ENCODE data around the gene CASP8. TPM values are rescaled to one million over a fixed set of nuclear protein-coding genes. Genes with fewer than 3 reads are reported as not detected.

CASP8 gene
- polyA plus RNA-seq, 1 donor from 2014 or later: not detected

DNA sequence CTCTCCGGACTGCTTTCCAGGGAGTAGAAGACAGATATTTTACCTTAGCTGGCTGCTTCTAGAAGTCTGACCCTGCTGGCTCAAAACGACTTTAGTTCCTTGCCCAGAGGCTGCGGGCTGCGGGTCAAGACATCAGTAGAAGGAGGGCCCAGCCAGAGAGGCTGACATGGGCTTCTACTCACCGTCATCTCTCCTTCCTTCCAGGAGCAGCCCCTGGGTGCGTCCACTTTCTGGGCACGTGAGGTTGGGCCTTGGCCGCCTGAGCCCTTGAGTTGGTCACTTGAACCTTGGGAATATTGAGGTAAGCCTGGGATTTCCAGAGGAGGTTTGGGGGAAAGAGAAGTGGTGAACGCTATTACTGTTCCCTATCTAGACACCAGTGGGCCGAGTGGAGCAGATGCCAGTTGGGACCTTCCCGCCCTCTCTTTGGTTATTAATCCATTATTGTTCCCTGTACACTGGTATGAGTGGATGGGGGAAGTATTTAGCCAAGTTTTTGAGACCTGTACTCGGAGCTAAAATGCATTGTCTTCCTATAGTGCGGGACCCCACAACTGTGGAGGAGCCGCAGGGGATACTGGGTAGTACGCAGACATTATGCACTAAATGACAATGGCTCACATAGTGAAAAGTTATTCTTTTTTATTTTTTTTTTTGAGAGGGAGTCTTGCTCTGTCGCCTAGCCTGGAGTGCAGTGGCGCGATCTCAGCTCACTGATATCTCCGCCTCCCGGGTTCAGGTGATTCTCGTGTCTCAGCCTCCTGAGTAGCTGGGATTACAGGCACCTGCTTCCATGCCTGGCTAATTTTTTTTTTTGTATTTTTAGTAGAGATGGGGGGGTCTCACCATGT lies 26.3 kb upstream of the CASP8 start:
- Histone ChIP-seq H3K27me3 (ENCODE audit: insufficient read depth, low read depth, low read length) (no peaks in the 10 kb centered on the region), H3K4me3 (ENCODE audit: low read length) (no peak overlapping the region), H3F3A (ENCODE audit: insufficient read depth, low read length, poor library complexity, severe bottlenecking) (no peaks in the 10 kb centered on the region), H3K9ac (ENCODE audit: low read length) (no peak overlapping the region), H3K79me2 (replicated peaks; ENCODE audit: insufficient read depth, low read length) (no peaks in the 10 kb centered on the region), H4K20me1 (ENCODE audit: insufficient read depth) (no peaks in the 10 kb centered on the region), H2AFZ (ENCODE audit: low read depth, low read length) (no peak overlapping the region), H3K4me2 (ENCODE audit: low read length) (no peak overlapping the region), H3K9me3 (ENCODE audit: low read length) (no peaks in the 10 kb centered on the region), H3K9me2 (ENCODE audit: insufficient read depth, low read length) (no peaks in the 10 kb centered on the region), H3K27ac (ENCODE audit: low read length) (no peak overlapping the region), H3K36me3 (ENCODE audit: insufficient read depth, low read length) (no peaks in the 10 kb centered on the region)
- no peak for TF ChIP-seq REST (IDR thresholded peaks at IDR 0.05; ENCODE audit: borderline replicate concordance)
- TF ChIP-seq POLR2AphosphoS5 (IDR thresholded peaks at IDR 0.05): no peak
- no peak for TF ChIP-seq SMC3 (conservative IDR thresholded peaks at IDR 0.05; ENCODE audit: poor library complexity)
- TF ChIP-seq RAD21 (conservative IDR thresholded peaks at IDR 0.05): no peak
- TF ChIP-seq TAF1 (IDR thresholded peaks at IDR 0.05; ENCODE audit: low read depth): no peak
- TF ChIP-seq EP300 (conservative IDR thresholded peaks at IDR 0.05; ENCODE audit: poor library complexity, severe bottlenecking): no peak
- TF ChIP-seq, protein P1, sequence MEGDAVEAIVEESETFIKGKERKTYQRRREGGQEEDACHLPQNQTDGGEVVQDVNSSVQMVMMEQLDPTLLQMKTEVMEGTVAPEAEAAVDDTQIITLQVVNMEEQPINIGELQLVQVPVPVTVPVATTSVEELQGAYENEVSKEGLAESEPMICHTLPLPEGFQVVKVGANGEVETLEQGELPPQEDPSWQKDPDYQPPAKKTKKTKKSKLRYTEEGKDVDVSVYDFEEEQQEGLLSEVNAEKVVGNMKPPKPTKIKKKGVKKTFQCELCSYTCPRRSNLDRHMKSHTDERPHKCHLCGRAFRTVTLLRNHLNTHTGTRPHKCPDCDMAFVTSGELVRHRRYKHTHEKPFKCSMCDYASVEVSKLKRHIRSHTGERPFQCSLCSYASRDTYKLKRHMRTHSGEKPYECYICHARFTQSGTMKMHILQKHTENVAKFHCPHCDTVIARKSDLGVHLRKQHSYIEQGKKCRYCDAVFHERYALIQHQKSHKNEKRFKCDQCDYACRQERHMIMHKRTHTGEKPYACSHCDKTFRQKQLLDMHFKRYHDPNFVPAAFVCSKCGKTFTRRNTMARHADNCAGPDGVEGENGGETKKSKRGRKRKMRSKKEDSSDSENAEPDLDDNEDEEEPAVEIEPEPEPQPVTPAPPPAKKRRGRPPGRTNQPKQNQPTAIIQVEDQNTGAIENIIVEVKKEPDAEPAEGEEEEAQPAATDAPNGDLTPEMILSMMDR (IDR thresholded peaks at IDR 0.05; ENCODE audit: poor library complexity, severe bottlenecking): no peak
- no peak for TF ChIP-seq MXI1 (conservative IDR thresholded peaks at IDR 0.05; ENCODE audit: poor library complexity, severe bottlenecking)
- no peak for TF ChIP-seq EZH2 (IDR thresholded peaks at IDR 0.05; ENCODE audit: borderline replicate concordance, insufficient read depth, low read length, poor library complexity, severe bottlenecking)

DNA sequence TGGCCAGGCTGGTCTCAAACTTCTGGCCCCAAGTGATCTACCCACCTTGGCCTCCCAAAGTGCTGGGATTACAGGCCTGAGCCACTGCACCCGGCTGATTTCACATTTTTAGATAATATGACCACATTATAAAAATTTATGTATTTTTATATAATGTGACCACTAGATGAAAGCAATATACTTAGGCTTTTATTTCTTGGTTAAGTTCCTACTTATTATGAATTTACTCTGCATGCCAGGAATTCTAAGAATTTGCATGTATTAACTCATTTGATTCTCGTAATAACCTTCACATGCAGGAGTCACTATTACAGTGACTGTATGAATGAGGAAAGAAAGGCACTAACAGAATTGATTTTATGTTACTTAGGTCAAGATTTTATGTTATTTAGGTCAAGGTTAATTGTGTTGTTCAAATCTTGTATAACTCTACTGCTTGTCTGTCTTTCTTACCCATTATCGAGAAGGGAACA lies 25.6 kb upstream of the CASP8 start:
- no peak overlapping the region for H3K4me2 ChIP-seq (ENCODE audit: low read length)
- H4K20me1 ChIP-seq (ENCODE audit: insufficient read depth): no peaks in the 10 kb centered on the region
- no peak overlapping the region for H3K4me3 ChIP-seq (ENCODE audit: low read length)
- no peak overlapping the region for H2AFZ ChIP-seq (ENCODE audit: low read depth, low read length)
- no peaks in the 10 kb centered on the region for H3K79me2 ChIP-seq (replicated peaks; ENCODE audit: insufficient read depth, low read length)
- no peak for TF ChIP-seq EP300 (conservative IDR thresholded peaks at IDR 0.05; ENCODE audit: poor library complexity, severe bottlenecking)
- TF ChIP-seq SMC3 (conservative IDR thresholded peaks at IDR 0.05; ENCODE audit: poor library complexity): no peak
- TF ChIP-seq EZH2 (IDR thresholded peaks at IDR 0.05; ENCODE audit: borderline replicate concordance, insufficient read depth, low read length, poor library complexity, severe bottlenecking): no peak
- TF ChIP-seq RAD21 (conservative IDR thresholded peaks at IDR 0.05): no peak
- no peak for TF ChIP-seq TAF1 (IDR thresholded peaks at IDR 0.05; ENCODE audit: low read depth)
- no peak for TF ChIP-seq REST (IDR thresholded peaks at IDR 0.05; ENCODE audit: borderline replicate concordance)
- TF ChIP-seq POLR2AphosphoS5 (IDR thresholded peaks at IDR 0.05): no peak
- no peak for TF ChIP-seq MXI1 (conservative IDR thresholded peaks at IDR 0.05; ENCODE audit: poor library complexity, severe bottlenecking)
- TF ChIP-seq, protein P1 (IDR thresholded peaks at IDR 0.05; ENCODE audit: poor library complexity, severe bottlenecking): no peak
- H3K36me3 ChIP-seq (ENCODE audit: insufficient read depth, low read length): no peaks in the 10 kb centered on the region
- no peak overlapping the region for H3K27ac ChIP-seq (ENCODE audit: low read length)
- no peaks in the 10 kb centered on the region for H3K9me2 ChIP-seq (ENCODE audit: insufficient read depth, low read length)
- H3K27me3 ChIP-seq (ENCODE audit: insufficient read depth, low read depth, low read length): no peaks in the 10 kb centered on the region
- H3K9ac ChIP-seq (ENCODE audit: low read length): no peak overlapping the region
- no peaks in the 10 kb centered on the region for H3F3A ChIP-seq (ENCODE audit: insufficient read depth, low read length, poor library complexity, severe bottlenecking)
- H3K9me3 ChIP-seq (ENCODE audit: low read length): no peaks in the 10 kb centered on the region

All from neural cell (in vitro differentiated cells).